GOT3 (cell line): ENCODE results near the gene TRRAP.

Experiments
- DNase-seq: peaks from one replicate; lab custom pipeline; 2025; ENCODE audit warnings: mixed read lengths; lab: John Stamatoyannopoulos, UW

Gene TRRAP

DNA sequence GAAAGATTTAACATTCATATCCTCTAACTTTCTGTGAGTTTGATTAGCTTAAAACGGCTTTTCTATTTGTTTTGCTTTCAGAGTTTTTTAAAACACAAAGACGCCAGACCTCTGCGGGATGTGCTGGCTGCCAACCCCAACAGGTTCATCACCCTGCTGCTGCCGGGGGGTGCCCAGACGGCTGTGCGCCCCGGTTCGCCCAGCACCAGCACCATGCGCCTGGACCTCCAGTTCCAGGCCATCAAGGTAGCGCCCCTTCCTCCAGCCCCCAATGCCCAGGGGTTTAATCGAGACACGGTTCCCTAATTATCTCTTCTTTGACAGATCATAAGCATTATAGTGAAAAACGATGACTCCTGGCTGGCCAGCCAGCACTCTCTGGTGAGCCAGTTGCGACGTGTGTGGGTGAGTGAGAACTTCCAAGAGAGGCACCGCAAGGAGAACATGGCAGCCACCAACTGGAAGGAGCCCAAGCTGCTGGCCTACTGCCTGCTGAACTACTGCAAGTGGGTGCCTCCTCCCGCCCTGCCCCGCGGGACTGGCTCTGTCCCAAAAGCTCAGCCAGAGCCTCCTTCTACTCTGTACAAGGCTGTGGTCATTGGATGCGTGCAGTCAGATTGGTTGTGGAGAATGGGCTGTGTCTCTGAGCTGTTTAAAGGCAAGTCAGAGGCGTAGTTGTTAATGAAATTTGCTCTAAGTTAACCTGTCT is 71.2 kb downstream of the TRRAP start:
- no peak for DNase-seq

DNA sequence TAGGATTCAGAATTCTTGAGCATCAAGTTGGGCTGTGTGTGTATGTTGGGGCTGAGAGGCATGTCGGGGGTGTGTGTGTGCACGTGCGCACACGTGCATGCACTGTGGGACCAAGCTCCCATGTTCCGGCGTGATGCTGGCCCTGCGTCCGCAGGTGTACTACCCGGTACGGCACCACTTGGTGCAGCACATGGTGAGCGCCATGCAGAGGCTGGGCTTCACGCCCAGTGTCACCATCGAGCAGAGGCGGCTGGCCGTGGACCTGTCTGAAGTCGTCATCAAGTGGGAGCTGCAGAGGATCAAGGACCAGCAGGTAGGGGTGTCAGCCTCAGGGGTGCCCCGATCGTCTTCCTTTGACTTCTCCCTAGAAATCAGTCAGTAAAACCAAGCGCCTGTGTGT is 77.7 kb downstream of the TRRAP start:
- no peak for DNase-seq

DNA sequence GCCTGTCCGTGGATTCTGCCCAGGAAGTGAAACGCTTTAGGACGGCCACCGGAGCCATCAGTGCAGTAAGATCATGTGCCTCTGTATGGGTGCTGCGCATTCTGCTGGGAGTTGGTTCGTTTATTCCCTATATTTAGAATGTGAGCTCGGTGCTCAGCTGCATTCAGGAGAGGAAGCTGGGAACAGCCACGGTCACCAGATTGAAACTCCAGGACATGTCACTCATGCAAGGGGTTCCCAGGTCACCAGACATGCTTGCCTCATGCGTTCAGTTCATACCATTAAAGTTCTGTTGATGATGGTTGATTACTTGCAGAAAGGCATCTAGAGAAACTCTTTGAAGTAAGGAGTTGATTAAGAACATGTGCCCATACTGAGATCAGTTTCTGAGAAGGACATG is 78.1 kb downstream of the TRRAP start:
- no peak for DNase-seq

DNA sequence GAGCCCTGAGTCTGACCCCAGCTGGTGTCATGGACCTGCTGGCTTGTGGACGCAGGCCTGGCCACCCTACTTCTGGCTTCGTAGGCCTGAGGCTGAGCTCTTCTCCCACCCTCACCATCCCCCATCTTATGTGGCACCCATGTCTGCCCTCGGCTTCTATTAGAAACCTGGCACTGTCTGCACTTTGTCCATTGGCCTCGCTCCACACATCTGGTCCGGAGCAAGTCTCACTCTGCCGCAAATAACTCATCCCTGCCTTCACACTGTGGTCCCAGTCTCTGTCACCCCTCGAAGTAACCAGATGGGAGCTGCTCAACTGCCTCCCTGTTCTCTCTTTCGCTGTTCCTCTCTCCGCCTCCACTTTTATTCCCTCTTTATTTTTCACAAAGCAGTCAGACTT is 78.6 kb downstream of the TRRAP start:
- no peak for DNase-seq

DNA sequence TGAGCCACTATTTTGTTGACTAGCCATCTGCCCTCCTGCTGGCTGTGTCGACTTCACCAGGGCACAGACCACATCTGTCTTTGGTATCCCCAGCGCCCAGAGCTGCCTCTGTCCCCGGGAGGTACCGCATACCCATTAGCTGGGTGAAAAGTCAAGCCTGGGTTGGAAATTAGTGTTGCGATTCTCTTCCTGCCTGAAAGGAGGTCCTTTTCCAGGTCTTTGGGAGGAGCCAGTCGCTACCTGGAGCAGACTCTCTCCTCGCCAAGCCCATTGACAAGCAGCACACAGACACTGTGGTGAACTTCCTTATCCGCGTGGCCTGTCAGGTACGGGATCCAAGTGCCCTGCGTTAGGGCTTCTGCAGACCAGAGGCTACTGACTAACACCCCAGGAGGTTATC is 79.4 kb downstream of the TRRAP start:
- DNase-seq = no peak

DNA sequence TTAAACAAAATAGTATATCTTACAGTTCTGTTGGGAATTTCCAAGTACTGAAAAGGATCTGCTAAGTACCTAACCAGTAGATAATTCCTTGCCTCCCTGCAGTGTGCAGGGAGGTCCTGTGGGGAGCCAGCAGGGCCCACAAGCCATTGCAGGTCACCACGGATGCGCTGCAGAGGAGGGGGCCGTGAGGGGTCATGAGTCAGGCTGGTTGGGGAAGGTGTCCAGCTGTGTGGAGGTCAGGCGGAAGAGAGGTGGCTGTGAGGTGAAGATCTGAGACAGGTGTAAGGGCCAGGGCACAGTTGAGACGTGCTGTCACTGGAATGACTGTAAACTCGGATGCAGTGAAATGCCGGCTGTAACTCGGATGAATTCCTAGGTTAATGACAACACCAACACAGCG is 80.6 kb downstream of the TRRAP start:
- DNase-seq = no peak

DNA sequence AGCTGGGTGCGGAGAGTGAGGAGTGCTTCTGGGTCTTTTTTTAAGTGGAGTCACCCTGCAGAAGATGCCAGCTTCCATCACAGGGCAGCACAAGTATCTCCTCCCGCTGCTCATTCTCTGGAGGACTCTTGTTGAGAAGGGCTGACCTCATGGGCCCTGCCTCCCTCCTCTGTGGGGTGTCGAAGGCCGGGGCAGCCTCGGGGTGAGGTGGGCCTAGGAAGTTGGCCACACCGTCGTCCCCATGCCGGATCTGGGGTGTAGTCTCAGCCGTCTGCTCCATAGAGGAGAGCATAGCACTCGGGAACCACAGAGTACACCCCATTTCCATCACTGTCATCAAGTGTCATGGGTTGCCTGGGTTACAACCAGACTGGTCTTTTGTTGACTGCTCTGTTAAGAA is 85.0 kb downstream of the TRRAP start:
- DNase-seq = no peak

DNA sequence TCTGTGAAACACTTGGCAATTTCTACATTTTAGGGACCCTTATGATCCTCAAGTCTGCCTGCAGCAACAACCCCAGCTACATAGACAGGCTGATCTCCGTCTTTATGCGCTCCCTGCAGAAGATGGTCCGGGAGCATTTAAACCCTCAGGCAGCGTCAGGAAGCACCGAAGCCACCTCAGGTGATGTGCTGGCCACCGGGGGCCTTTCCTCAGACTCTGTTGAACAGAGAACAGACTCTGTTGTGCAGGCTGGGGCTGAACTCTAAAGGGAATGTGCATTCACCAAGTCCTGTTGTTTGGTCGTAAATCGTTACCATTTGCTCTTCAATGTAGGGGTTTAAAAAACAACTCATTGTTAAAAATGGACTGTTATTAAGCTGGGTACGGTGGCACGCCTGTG is 86.3 kb downstream of the TRRAP start:
- no peak for DNase-seq

DNA sequence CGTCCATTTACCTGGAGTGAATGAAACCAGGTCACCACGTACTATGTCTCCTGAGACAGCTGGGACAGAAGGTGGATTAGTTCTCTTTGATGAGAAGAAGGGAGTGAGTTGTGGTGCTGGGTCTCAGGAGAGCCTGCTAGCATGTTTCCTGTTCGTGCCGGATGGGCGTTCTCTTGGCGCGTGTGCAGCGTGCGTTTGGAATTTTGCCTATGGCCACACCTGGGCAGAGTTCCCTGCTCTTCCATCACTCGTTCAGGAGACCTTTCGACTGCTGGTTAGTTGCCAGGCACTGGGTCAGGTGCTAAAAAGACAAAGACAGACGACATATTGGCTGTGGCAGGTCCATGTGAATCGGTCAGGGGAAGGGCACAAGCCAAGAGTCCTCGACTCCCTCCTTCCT is 90.3 kb downstream of the TRRAP start:
- DNase-seq = no peak

DNA sequence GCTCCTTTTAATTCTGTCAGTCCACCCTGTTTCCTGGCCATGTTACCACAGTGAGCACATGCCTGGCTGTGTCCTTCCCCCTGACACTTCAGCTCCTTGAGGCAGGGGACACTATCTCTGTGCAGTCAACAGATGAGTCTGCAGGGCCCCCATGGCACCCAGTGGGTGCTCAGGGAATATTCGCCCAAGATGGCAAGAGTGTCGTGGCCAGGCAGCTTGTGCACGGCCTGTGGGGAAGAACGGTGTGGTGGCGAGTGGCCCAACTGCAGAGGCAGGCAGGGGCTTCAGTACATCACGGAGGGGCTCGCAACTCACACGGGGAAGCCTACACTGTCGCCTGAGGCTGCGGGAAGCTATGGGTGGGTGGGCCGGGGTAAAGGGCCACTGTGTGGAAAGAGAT is 91.1 kb downstream of the TRRAP start:
- no peak for DNase-seq

DNA sequence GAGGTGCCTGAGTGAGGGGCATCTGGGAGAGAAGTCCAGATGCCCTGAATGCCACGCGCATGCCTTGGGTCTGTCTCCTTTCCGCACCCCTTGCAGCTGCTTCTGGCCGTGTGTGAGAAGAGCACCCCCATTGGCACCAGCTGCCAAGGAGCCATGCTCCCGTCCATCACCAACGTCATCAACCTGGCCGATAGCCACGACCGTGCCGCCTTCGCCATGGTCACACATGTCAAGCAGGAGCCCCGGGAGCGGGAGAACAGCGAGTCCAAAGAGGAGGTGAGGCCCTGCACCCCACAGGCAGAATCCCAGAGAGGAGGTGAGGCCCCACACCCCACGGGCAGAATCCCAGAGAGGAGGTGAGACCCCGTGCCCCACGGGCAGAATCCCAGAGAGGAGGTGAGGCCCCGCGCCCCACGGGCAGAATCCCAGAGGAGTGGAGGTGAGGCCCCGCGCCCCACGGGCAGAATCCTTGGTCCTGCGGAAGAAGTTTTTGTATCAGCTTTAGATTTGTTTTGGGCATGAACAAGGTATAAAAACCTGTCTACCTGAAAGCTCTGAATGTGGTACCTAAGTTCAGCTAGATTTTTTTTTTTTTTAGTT is 91.8 kb downstream of the TRRAP start:
- no peak for DNase-seq

DNA sequence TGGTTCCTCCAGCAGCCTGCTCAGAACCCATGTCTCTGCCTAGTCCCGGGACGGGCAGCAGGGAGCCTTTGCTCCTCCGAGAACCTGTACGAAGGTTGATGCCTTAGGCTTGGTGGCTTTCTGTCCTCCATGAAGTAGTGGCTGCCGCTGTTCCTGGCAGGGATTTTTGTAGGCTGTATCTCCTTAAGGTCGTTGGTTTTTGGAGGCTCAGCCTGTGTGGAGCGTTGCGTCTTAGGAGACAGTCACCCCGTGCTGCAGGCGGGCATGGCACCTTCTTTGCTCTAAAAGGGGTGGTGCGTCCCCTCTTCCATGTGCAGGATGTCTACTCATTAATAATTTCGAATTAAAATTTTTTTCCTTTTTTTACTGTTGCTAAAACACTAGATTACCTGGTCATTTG is 92.5 kb downstream of the TRRAP start:
- no peak for DNase-seq

DNA sequence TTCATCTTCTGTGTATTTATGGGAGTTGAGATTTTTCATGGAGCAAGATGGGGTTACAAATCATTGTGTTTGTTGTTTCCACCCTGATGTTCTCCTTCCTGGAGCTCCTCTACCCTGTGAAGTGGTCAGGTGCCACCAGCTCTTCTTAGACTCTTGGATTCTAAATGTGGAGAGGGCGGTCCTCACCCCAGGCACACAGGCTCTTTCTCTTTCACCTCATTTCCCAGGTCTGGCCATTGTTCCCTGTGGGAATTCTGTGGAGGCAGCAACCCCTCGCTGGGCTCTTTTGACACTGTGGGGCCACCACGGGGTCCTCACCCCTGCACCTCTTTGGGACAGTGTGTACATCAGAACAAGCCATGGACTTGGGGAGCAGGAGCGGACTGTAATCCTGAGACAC is 95.9 kb downstream of the TRRAP start:
- no peak for DNase-seq

DNA sequence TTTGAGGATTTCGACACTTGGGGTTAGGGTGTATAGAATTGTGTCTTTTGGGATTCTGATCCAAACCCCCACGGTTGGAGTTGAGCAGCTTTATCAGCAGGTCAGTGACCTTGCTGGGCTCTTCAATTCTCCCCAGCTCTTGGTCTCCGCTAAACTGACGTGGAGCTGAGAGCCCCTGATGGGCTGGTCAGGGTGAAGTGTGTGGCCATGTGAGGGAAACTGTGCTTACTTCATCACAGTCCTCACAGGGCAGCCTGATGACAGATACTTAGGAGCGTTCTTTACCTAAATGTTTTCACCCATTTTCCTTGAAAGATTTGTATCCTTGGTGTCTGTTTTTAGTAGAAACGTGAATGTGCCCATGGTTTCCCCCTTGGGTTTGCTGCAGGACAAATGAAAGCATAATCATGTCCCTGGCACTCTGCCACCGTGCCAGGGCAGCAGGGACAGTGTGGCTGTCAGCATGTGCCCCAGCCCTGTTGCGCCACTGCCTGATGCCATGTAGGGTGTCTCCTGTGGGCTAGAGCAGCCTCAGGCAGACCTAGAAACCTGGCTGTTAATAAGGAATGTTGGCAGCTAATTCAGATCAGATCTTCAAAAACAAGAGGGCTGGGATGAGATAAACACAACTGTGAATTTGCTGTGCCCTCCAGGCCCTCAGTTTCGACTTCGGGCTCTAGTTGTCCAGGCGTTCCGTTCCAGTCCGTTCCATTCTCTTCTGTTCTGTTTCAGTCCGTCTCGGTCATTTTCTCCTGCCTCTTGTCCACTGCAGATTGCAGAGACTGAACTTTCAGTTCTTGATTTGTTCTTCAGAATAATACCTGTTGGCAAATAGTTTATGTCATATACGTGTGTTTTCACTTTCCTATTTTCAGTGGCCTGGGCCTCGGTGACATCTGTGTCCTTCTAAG is 96.8 kb downstream of the TRRAP start:
- DNase-seq = no peak

DNA sequence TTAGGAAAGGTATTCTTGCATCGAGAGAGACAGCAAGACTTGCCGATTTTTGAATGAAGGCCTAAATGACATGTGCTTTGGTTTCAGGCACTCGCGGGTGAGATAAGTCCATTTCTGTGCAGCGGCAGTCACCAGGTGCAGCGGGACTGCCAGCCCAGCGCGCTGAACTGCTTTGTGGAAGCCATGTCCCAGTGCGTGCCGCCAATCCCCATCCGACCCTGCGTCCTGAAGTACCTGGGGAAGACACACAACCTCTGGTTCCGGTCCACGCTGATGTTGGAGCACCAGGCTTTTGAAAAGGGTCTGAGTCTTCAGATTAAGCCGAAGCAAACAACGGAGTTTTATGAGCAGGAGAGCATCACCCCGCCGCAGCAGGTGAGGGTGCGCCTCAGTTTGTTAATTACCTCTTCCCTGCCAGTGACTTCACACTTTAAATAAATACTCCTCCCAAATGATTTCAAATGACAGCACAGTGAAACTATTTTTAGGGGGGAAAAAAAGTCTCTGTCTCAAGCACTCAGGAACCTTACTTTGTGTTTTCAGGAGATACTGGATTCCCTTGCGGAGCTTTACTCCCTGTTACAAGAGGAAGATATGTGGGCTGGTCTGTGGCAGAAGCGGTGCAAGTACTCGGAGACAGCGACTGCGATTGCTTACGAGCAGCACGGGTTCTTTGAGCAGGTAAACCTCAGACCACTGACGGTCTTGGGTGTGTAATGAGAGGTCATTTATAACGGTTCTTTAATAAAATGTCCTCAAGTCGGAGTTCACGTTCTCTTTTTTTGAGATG is 98.3 kb downstream of the TRRAP start:
- no peak for DNase-seq

DNA sequence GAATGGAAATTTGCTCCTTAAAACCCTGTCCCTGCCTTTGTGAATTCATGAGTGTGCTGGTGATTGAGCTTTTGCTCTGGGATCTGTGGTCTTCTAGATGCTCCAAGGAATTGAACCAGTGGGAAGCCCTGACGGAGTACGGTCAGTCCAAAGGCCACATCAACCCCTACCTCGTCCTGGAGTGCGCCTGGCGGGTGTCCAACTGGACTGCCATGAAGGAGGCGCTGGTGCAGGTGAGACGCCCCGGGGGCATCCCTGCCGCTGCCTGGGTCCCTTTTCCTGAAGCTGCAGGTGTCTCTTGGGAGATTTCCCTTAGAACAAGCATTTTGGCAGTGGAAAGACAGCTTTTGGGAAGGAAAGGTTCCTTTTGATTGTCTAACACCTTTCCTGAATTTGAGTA is 100.3 kb downstream of the TRRAP start:
- DNase-seq = no peak

DNA sequence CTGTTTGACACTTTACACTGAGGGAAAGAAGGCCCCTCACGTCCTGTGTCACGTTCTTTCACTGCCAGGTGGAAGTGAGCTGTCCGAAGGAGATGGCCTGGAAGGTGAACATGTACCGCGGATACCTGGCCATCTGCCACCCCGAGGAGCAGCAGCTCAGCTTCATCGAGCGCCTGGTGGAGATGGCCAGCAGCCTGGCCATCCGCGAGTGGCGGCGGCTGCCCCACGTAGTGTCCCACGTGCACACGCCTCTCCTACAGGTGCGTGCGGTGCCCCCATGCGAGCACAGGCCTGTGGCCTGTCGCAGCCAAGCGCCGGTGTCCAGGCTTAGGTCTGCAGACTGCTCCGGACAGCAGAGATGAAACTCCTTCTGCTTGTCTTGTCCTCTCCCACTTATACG is 103.4 kb downstream of the TRRAP start:
- DNase-seq = no peak

DNA sequence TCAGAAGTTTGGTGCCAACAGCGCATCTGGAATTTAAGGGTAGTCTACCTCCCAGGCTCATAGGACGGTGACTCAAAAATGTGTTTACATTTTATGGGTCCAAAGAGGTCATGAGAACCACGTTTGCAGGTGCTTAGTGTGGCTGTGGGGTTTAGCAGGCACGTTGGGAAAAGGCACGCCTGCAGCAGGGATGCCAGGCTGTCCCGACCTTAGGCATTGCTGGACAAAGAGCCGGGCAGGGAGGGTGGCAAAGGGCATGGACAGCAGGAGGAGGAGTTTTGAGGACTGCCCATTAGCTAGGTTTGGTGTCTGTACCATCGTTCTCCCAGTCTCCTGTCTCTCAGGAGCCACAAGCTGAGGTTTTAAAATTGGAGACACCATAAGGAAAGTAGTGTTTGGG is 104.4 kb downstream of the TRRAP start:
- DNase-seq = no peak

DNA sequence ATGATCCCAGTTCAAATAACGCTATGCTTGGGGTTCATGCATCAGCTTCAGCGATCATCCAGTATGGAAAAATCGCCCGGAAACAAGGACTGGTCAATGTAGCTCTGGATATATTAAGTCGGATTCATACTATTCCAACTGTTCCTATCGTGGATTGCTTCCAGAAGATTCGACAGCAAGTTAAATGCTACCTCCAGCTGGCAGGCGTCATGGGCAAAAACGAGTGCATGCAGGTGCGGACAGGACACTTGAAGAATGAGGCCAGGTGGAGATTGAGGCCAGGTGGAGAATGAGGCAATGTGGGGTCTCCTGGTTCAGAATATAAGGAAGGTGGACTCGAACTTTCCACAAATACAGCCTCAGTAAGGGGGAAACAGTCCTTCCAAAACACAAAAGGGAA is 105.8 kb downstream of the TRRAP start:
- no peak for DNase-seq

DNA sequence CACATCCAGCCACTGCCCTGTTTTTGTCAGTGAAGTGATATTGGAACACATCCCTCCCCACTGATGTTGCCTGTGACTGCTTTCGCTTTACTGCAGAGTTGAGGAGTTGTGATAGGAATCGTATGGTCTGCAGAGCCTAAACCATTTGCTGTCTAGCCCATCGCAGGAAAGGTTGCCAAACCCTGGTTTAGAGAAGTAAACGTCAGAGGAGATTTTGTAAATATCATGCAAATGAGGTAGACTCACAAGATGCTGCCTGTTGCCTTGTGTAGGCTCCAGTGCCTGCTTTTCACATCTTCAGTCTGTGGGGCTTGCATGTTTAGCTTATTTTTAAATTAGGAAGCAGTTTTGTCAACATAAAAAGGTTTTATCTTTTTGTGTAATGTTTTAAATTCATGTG is 107.1 kb downstream of the TRRAP start:
- no peak for DNase-seq

DNA sequence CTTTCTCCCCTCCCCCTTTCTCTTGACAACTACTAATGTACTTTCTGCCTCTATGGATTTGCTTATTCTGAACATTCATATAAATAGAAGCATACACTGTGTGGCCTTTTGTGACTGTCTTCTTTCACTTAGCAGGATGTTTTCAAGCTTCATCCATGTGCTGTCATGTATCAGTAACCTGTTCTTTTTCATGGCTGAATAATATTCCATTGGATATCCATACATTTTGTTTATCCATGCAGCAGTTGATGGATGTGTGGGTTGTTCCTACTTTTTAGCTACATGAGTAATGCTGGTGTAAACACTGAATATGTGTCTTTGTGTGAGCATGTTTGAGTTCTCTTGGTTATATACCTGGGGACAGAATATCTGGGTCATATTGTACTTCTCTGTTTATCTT is 107.6 kb downstream of the TRRAP start:
- no peak for DNase-seq

DNA sequence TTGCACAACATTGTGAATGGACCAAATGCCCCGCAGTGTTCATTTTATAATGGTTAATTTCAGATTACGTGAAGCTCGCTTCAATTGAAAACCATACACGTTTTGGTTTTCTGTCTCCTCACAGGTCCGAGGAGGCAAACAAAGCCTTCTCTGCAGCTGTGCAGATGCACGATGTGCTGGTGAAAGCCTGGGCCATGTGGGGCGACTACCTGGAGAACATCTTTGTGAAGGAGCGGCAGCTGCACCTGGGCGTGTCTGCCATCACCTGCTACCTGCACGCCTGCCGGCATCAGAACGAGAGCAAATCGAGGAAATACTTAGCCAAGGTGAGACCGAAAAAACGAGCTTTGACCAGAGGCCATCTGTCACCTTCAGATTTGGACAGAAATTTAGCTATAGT is 110.3 kb downstream of the TRRAP start:
- no peak for DNase-seq
